OCI-LY1 (cell line): Measurements from ENCODE around the gene POU4F3.

Experiments used
- H2AFZ ChIP-seq: fragments of 200-600 bp; sonication (generic), shearing (Covaris generic); 2 replicates; pipeline ENCODE4 v1.6.0; 2014; ENCODE audit warnings: antibody characterized with exemption, mild to moderate bottlenecking, low read length
- H3F3A ChIP-seq: fragments of 200-600 bp; sonication (generic), shearing (Covaris generic); 2 replicates; pipeline ENCODE4 v1.6.0; 2014; ENCODE audit warnings: mild to moderate bottlenecking, antibody characterized with exemption, low read length, moderate library complexity; ENCODE audit not compliant: insufficient read depth
- H3K27ac ChIP-seq: fragments of 200-600 bp; sonication (generic); 2 replicates; pipeline ENCODE4 v1.5.1; 2014; ENCODE audit warnings: low read length, mixed run types, mild to moderate bottlenecking, low read depth; ENCODE audit not compliant: poor library complexity, severe bottlenecking
- H3K27me3 ChIP-seq: fragments of 200-600 bp; sonication (generic); 2 replicates; pipeline ENCODE4 v1.6.0; 2014; ENCODE audit warnings: antibody characterized with exemption, mild to moderate bottlenecking, low read length, moderate library complexity; ENCODE audit not compliant: insufficient read depth
- H3K36me3 ChIP-seq: fragments of 200-600 bp; sonication (generic); 2 replicates; pipeline ENCODE4 v1.6.1; 2014; ENCODE audit warnings: mild to moderate bottlenecking, antibody characterized with exemption, low read length, moderate library complexity, mixed read lengths; ENCODE audit not compliant: insufficient read depth
- H3K4me1 ChIP-seq: fragments of 200-600 bp; sonication (generic); 2 replicates; pipeline ENCODE4 v1.5.1; 2014; ENCODE audit warnings: mild to moderate bottlenecking, low read length, moderate library complexity; ENCODE audit not compliant: insufficient read depth, severe bottlenecking
- H3K4me2 ChIP-seq: fragments of 200-600 bp; sonication (generic), shearing (Covaris generic); 2 replicates; pipeline ENCODE4 v1.6.1; 2014; ENCODE audit warnings: low read length
- H3K4me3 ChIP-seq: fragments of 200-600 bp; sonication (generic); 2 replicates; pipeline ENCODE4 v1.5.1; 2014; ENCODE audit warnings: low read length, low read depth, mild to moderate bottlenecking, mixed read lengths; ENCODE audit not compliant: poor library complexity, severe bottlenecking
- H3K79me2 ChIP-seq: fragments of 200-600 bp; shearing (Covaris generic); 2 replicates; pipeline ENCODE4 v1.6.1; 2016; ENCODE audit warnings: mixed run types, low read length, mixed read lengths; ENCODE audit not compliant: insufficient read depth
- H3K9ac ChIP-seq: fragments of 200-600 bp; sonication (generic), shearing (Covaris generic); 2 replicates; pipeline ENCODE4 v1.6.1; 2014; ENCODE audit warnings: mild to moderate bottlenecking, low read length, mixed read lengths
- H3K9me2 ChIP-seq: fragments of 200-600 bp; sonication (generic), shearing (Covaris generic); 2 replicates; pipeline ENCODE4 v1.6.1; 2014; ENCODE audit warnings: low read depth, mild to moderate bottlenecking, low read length, mixed read lengths
- H3K9me3 ChIP-seq: fragments of 200-600 bp; shearing (Covaris generic); 2 replicates; pipeline ENCODE4 v1.6.1; 2014; ENCODE audit warnings: low read length, mixed read lengths
- H4K20me1 ChIP-seq: fragments of 200-600 bp; sonication (generic), shearing (Covaris generic); 2 replicates; pipeline ENCODE4 v1.6.0; 2016; ENCODE audit warnings: mild to moderate bottlenecking, low read length; ENCODE audit not compliant: insufficient read depth
- EZH2 ChIP-seq: fragments of 200-600 bp; sonication (generic), shearing (Covaris generic); IDR thresholded peaks from 2 replicates; pipeline ENCODE4 v1.8.0; 2017; ENCODE audit warnings: borderline replicate concordance, mixed run types, mild to moderate bottlenecking, antibody characterized with exemption, low read length, moderate library complexity, mixed read lengths
- TF ChIP-seq, protein P1 (sequence below): fragments of 200-600 bp; sonication (generic), shearing (Covaris generic); IDR thresholded peaks from 2 replicates; pipeline ENCODE4 v1.5.1; 2017; ENCODE audit warnings: mild to moderate bottlenecking, antibody characterized with exemption, low read length, moderate library complexity, mixed read lengths

Gene POU4F3

DNA sequence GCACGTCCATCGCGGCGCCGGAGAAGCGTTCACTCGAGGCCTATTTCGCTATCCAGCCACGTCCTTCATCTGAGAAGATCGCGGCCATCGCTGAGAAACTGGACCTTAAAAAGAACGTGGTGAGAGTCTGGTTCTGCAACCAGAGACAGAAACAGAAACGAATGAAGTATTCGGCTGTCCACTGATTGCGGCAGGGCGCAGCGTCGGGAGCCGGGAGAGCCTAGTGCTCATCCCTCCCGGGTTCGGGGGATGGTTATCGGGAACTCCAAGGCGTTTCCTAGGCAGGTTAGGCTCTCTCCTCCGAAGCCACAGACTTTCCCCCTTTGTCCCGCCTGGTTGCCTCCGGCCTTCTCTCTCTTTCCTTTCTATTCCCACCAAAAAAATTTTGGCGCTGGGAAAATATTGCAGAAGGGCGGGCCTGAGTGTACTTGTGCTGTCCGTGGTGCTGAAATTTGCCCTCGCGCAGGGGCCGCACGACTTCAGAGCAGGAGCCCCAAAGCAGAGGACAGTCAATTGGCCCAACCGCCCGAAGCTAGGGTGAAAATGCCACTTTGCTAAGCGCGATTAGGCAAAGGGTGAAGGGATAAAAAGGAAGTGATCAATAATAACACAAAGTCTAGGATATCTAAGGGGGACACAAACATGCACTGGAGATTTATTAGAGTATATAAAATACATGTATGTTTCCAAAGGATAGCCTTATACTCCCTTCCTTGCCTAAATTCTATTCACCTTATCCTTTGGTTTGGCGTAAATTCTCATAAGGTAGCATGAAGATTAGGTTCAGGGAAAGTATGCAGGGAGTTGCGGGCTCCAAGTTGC lies 1.8 kb downstream of the POU4F3 start:
- no peak overlapping the region for H2AFZ ChIP-seq
- H3K36me3 ChIP-seq = no peaks in the 10 kb centered on the region
- no peak overlapping the region for H3K27ac ChIP-seq
- H3K9ac ChIP-seq = no peak overlapping the region
- H3F3A ChIP-seq = no peaks in the 10 kb centered on the region
- no peaks in the 10 kb centered on the region for H3K79me2 ChIP-seq
- no peaks in the 10 kb centered on the region for H3K9me2 ChIP-seq
- no peaks in the 10 kb centered on the region for H4K20me1 ChIP-seq
- no peak overlapping the region for H3K4me3 ChIP-seq
- H3K9me3 ChIP-seq = no peaks in the 10 kb centered on the region
- H3K4me1 ChIP-seq = no peaks in the 10 kb centered on the region
- H3K4me2 ChIP-seq = no peak overlapping the region
- no peaks in the 10 kb centered on the region for H3K27me3 ChIP-seq
- no peak for TF ChIP-seq EZH2
- TF ChIP-seq, protein P1, sequence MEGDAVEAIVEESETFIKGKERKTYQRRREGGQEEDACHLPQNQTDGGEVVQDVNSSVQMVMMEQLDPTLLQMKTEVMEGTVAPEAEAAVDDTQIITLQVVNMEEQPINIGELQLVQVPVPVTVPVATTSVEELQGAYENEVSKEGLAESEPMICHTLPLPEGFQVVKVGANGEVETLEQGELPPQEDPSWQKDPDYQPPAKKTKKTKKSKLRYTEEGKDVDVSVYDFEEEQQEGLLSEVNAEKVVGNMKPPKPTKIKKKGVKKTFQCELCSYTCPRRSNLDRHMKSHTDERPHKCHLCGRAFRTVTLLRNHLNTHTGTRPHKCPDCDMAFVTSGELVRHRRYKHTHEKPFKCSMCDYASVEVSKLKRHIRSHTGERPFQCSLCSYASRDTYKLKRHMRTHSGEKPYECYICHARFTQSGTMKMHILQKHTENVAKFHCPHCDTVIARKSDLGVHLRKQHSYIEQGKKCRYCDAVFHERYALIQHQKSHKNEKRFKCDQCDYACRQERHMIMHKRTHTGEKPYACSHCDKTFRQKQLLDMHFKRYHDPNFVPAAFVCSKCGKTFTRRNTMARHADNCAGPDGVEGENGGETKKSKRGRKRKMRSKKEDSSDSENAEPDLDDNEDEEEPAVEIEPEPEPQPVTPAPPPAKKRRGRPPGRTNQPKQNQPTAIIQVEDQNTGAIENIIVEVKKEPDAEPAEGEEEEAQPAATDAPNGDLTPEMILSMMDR = no peak

DNA sequence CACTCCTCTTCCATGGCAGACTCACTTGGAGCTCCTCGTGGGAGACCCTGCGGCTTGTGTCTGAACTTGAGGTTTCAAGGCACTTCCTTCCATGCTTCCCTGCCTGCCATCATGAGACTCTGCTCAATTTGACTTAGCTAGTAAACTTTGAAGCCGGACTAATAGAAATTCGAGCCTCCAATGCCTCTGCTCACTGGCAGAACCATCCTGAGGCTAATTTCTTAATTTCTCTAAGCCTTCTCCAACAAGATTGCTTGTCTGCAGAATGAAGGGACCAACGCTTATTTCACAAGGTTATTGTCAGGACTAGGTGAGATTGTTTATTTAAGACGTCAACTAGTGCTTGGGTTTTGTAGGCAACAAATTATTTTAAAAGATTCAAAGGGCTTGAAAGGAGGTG lies 3.2 kb downstream of the POU4F3 start:
- H4K20me1 ChIP-seq = no peaks in the 10 kb centered on the region
- TF ChIP-seq, protein P1 = no peak
- TF ChIP-seq EZH2 = no peak
- no peaks in the 10 kb centered on the region for H3K27me3 ChIP-seq
- no peak overlapping the region for H3K27ac ChIP-seq
- H3K4me1 ChIP-seq = no peaks in the 10 kb centered on the region
- H3K79me2 ChIP-seq = no peaks in the 10 kb centered on the region
- H2AFZ ChIP-seq = no peak overlapping the region
- H3K9ac ChIP-seq = no peak overlapping the region
- H3K36me3 ChIP-seq = no peaks in the 10 kb centered on the region
- H3K4me2 ChIP-seq = no peak overlapping the region
- no peaks in the 10 kb centered on the region for H3F3A ChIP-seq
- H3K9me3 ChIP-seq = no peaks in the 10 kb centered on the region
- H3K9me2 ChIP-seq = no peaks in the 10 kb centered on the region
- H3K4me3 ChIP-seq = no peak overlapping the region

DNA sequence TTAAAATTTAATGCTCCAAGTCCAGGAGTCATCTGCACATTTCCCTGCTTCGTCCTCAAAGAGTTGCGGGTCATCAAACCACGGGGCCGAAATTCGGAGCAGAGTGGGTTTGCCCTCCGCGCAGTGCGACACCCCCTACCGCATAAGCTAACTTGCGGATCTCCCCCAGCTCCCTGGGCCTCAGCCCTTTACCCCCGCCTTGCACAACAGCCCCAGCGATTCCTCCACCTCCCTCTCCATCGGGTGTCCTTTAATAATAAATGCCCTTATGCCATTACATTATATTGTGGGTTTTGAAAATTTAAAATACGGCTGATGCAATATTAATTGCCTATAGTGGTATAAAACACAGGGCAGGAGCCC lies 3.9 kb downstream of the POU4F3 start:
- Histone ChIP-seq H3F3A (no peaks in the 10 kb centered on the region), H3K4me2 (no peak overlapping the region), H2AFZ (no peak overlapping the region), H3K9me3 (no peaks in the 10 kb centered on the region), H3K4me3 (no peak overlapping the region), H3K36me3 (no peaks in the 10 kb centered on the region), H3K27ac (no peak overlapping the region), H3K9me2 (no peaks in the 10 kb centered on the region), H3K4me1 (no peaks in the 10 kb centered on the region), H3K79me2 (no peaks in the 10 kb centered on the region), H4K20me1 (no peaks in the 10 kb centered on the region), H3K27me3 (no peaks in the 10 kb centered on the region), H3K9ac (no peak overlapping the region)
- TF ChIP-seq EZH2 = no peak
- TF ChIP-seq, protein P1 = no peak
